ENCODE measurements around the gene EIF2S3.

GRCh38 chrX:24097741-24098260, 43.0 kb downstream of the EIF2S3 start:
- TF ChIP-seq, protein P1, sequence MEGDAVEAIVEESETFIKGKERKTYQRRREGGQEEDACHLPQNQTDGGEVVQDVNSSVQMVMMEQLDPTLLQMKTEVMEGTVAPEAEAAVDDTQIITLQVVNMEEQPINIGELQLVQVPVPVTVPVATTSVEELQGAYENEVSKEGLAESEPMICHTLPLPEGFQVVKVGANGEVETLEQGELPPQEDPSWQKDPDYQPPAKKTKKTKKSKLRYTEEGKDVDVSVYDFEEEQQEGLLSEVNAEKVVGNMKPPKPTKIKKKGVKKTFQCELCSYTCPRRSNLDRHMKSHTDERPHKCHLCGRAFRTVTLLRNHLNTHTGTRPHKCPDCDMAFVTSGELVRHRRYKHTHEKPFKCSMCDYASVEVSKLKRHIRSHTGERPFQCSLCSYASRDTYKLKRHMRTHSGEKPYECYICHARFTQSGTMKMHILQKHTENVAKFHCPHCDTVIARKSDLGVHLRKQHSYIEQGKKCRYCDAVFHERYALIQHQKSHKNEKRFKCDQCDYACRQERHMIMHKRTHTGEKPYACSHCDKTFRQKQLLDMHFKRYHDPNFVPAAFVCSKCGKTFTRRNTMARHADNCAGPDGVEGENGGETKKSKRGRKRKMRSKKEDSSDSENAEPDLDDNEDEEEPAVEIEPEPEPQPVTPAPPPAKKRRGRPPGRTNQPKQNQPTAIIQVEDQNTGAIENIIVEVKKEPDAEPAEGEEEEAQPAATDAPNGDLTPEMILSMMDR (IDR thresholded peaks at IDR 0.05): no peak
- TF ChIP-seq POLR2A (IDR thresholded peaks at IDR 0.05) (no peak), EP300 (IDR thresholded peaks at IDR 0.05) (no peak)

Data from ovary (tissue), 3 donors.